Activated naive CD8-positive, alpha-beta T cell (primary cell): Measurements from ENCODE around the gene LRRN3.
"Not testable (repeated sequence)": the region's sequence is repeated elsewhere in the genome, so short reads cannot be mapped to it uniquely, and the experiment has no call there.

Source experiments
- H3K27ac Mint-ChIP-seq: one replicate; pipeline ENCODE4 v1.8.0; 2021; ENCODE audit warnings: mixed read lengths
- H3K27me3 Mint-ChIP-seq: one replicate; pipeline ENCODE4 v1.8.0; 2021; ENCODE audit warnings: mixed read lengths
- H3K36me3 Mint-ChIP-seq: one replicate; pipeline ENCODE4 v1.8.0; 2021; ENCODE audit warnings: mixed read lengths
- H3K4me1 Mint-ChIP-seq: one replicate; pipeline ENCODE4 v1.8.0; 2021; ENCODE audit warnings: low read depth, mixed read lengths
- H3K4me3 Mint-ChIP-seq: one replicate; pipeline ENCODE4 v1.8.0; 2021; ENCODE audit warnings: mild to moderate bottlenecking, mixed read lengths
- H3K9me3 Mint-ChIP-seq: one replicate; pipeline ENCODE4 v1.8.0; 2021; ENCODE audit warnings: low read depth, mixed read lengths

Gene LRRN3

GRCh38 chr7:111068618-111069017 lies 22.3 kb upstream of the LRRN3 start:
- peaks cover 8% of the 10 kb centered on the region for H3K36me3 Mint-ChIP-seq
- H3K4me1 Mint-ChIP-seq, result peaks cover 54% of the 10 kb centered on the region
- H3K27me3 Mint-ChIP-seq, result no peaks in the 10 kb centered on the region
- H3K4me3 Mint-ChIP-seq, result no peak overlapping the region
- no peak overlapping the region for H3K27ac Mint-ChIP-seq
- peaks cover 11% of the 10 kb centered on the region for H3K9me3 Mint-ChIP-seq

- Mint-ChIP-seq H3K4me3 (no peak overlapping the region), H3K4me1 (peaks cover 80% of the 10 kb centered on the region), H3K9me3 (no peaks in the 10 kb centered on the region), H3K27ac (peak overlapping the region; percentile 88), H3K27me3 (no peaks in the 10 kb centered on the region), H3K36me3 (peaks cover 13% of the 10 kb centered on the region)
These were observed 19.4 kb upstream of the LRRN3 start for GRCh38 chr7:111071556-111071955.

GRCh38 chr7:111072658-111073057 lies 18.3 kb upstream of the LRRN3 start:
- not testable (repeated sequence) for H3K4me3 Mint-ChIP-seq, H3K27me3 Mint-ChIP-seq, H3K9me3 Mint-ChIP-seq
- peak overlapping the region; percentile 99 for H3K27ac Mint-ChIP-seq
- peaks cover 11% of the 10 kb centered on the region for H3K36me3 Mint-ChIP-seq
- H3K4me1 Mint-ChIP-seq, result peaks cover 84% of the 10 kb centered on the region

- Mint-ChIP-seq H3K27me3 (no peaks in the 10 kb centered on the region), H3K27ac (peak overlapping the region; percentile 99), H3K36me3 (peaks cover 11% of the 10 kb centered on the region), H3K4me3 (peak overlapping the region; percentile 77), H3K4me1 (peaks cover 78% of the 10 kb centered on the region), H3K9me3 (no peaks in the 10 kb centered on the region)
These were observed 16.7 kb upstream of the LRRN3 start for GRCh38 chr7:111074071-111074747.

GRCh38 chr7:111074748-111075146 lies 16.2 kb upstream of the LRRN3 start:
- Mint-ChIP-seq H3K27ac (peak overlapping the region; percentile 99), H3K27me3 (no peaks in the 10 kb centered on the region), H3K4me1 (peaks cover 76% of the 10 kb centered on the region), H3K9me3 (no peaks in the 10 kb centered on the region), H3K4me3 (peak overlapping the region; percentile 63), H3K36me3 (peaks cover 11% of the 10 kb centered on the region)

GRCh38 chr7:111075498-111075897 lies 15.4 kb upstream of the LRRN3 start:
- no peaks in the 10 kb centered on the region for H3K9me3 Mint-ChIP-seq
- H3K27me3 Mint-ChIP-seq, result no peaks in the 10 kb centered on the region
- H3K27ac Mint-ChIP-seq, result peak overlapping the region; percentile 91
- H3K36me3 Mint-ChIP-seq, result peaks cover 11% of the 10 kb centered on the region
- H3K4me3 Mint-ChIP-seq, result peak overlapping the region; percentile 11
- H3K4me1 Mint-ChIP-seq, result peaks cover 74% of the 10 kb centered on the region

- Mint-ChIP-seq H3K4me1 (peaks cover 76% of the 10 kb centered on the region), H3K4me3 (peak overlapping the region; percentile 11)
These were observed 14.7 kb upstream of the LRRN3 start for GRCh38 chr7:111076205-111076604.

GRCh38 chr7:111077001-111077400 lies 13.9 kb upstream of the LRRN3 start:
- no peak overlapping the region for H3K4me3 Mint-ChIP-seq
- no peaks in the 10 kb centered on the region for H3K27me3 Mint-ChIP-seq
- peak overlapping the region; percentile 91 for H3K27ac Mint-ChIP-seq
- peaks cover 11% of the 10 kb centered on the region for H3K36me3 Mint-ChIP-seq
- H3K9me3 Mint-ChIP-seq, result no peaks in the 10 kb centered on the region
- H3K4me1 Mint-ChIP-seq, result peaks cover 76% of the 10 kb centered on the region

More at GRCh38 chr7:111076205-111076604, 14.7 kb upstream of the LRRN3 start:
- Mint-ChIP-seq H3K36me3 (peaks cover 11% of the 10 kb centered on the region), H3K27me3 (no peaks in the 10 kb centered on the region), H3K27ac (peak overlapping the region; percentile 91), H3K9me3 (no peaks in the 10 kb centered on the region)

GRCh38 chr7:111080495-111081105 lies 10.3 kb upstream of the LRRN3 start:
- Mint-ChIP-seq H3K9me3 (peaks cover 4% of the 10 kb centered on the region), H3K27me3 (no peaks in the 10 kb centered on the region), H3K36me3 (peaks cover 9% of the 10 kb centered on the region), H3K27ac (peak overlapping the region; percentile 96), H3K4me3 (peak overlapping the region; percentile 21), H3K4me1 (peaks cover 81% of the 10 kb centered on the region)

- H3K27me3 Mint-ChIP-seq, result no peaks in the 10 kb centered on the region
- peak overlapping the region; percentile 96 for H3K27ac Mint-ChIP-seq
- peaks cover 4% of the 10 kb centered on the region for H3K9me3 Mint-ChIP-seq
- peak overlapping the region; percentile 75 for H3K4me3 Mint-ChIP-seq
- H3K4me1 Mint-ChIP-seq, result peaks cover 80% of the 10 kb centered on the region
- H3K36me3 Mint-ChIP-seq, result peaks cover 5% of the 10 kb centered on the region
These were observed 9.2 kb upstream of the LRRN3 start for GRCh38 chr7:111081546-111082267.

GRCh38 chr7:111082351-111082750 lies 8.6 kb upstream of the LRRN3 start:
- peaks cover 5% of the 10 kb centered on the region for H3K36me3 Mint-ChIP-seq
- H3K27ac Mint-ChIP-seq, result peak overlapping the region; percentile 96
- peaks cover 4% of the 10 kb centered on the region for H3K9me3 Mint-ChIP-seq
- H3K4me3 Mint-ChIP-seq, result peak overlapping the region; percentile 75
- no peaks in the 10 kb centered on the region for H3K27me3 Mint-ChIP-seq
- H3K4me1 Mint-ChIP-seq, result peaks cover 78% of the 10 kb centered on the region

GRCh38 chr7:111083413-111083812 lies 7.5 kb upstream of the LRRN3 start:
- Mint-ChIP-seq H3K27me3 (no peaks in the 10 kb centered on the region), H3K36me3 (peaks cover 5% of the 10 kb centered on the region), H3K4me1 (peaks cover 83% of the 10 kb centered on the region), H3K9me3 (peaks cover 4% of the 10 kb centered on the region), H3K27ac (peak overlapping the region; percentile 96), H3K4me3 (peak overlapping the region; percentile 72)

GRCh38 chr7:111085356-111085755 lies 5.6 kb upstream of the LRRN3 start:
- peaks cover 92% of the 10 kb centered on the region for H3K4me1 Mint-ChIP-seq
- no peaks in the 10 kb centered on the region for H3K27me3 Mint-ChIP-seq
- H3K4me3 Mint-ChIP-seq, result peak overlapping the region; percentile 72
- H3K9me3 Mint-ChIP-seq, result peaks cover 4% of the 10 kb centered on the region
- peak overlapping the region; percentile 96 for H3K27ac Mint-ChIP-seq
- peaks cover 5% of the 10 kb centered on the region for H3K36me3 Mint-ChIP-seq

- Mint-ChIP-seq H3K4me1 (peaks cover 86% of the 10 kb centered on the region), H3K36me3 (peaks cover 5% of the 10 kb centered on the region), H3K9me3 (peaks cover 4% of the 10 kb centered on the region), H3K27me3 (no peaks in the 10 kb centered on the region), H3K27ac (peak overlapping the region; percentile 96), H3K4me3 (peak overlapping the region; percentile 77)
These were observed 4.4 kb upstream of the LRRN3 start for GRCh38 chr7:111086532-111086931.

- Mint-ChIP-seq H3K27ac (peak overlapping the region; percentile 96), H3K4me3 (peak overlapping the region; percentile 25), H3K9me3 (peaks cover 4% of the 10 kb centered on the region), H3K4me1 (peaks cover 68% of the 10 kb centered on the region), H3K27me3 (no peaks in the 10 kb centered on the region), H3K36me3 (peaks cover 6% of the 10 kb centered on the region)
These were observed 2.6 kb upstream of the LRRN3 start for GRCh38 chr7:111088328-111088727.
